PC-9 (cell line): Measurements from ENCODE around the gene TEAD3. TPM values are rescaled to one million over a fixed set of nuclear protein-coding genes. Genes with fewer than 3 reads are reported as not detected.

ENCODE experiments used
- BruUV-seq: library from RNA; stranded (reverse); fragments of 400-500 nt; replicated peaks from 2 replicates; lab custom pipeline; 2021; lab: Mats Ljungman, UMichigan
- CTCF ChIA-PET: fragments of 300-600 bp; sonication (Branson Sonifier 250); formaldehyde crosslinking; loops from one replicate; lab custom pipeline; 2022; ENCODE audit warnings: antibody characterized with exemption; lab: Charles Lee
- POLR2A ChIA-PET: fragments of 300-600 bp; sonication (Branson Sonifier 250); formaldehyde crosslinking; loops from one replicate; lab custom pipeline; 2022; ENCODE audit warnings: antibody characterized with exemption; ENCODE audit not compliant: unreplicated experiment; lab: Charles Lee
- DNase-seq, 2 experiments: peaks; one replicate each; pipeline versions ENCODE4 v3.0.0 to v3.0.0-alpha.2; 2015 to 2022; ENCODE audit warnings: mixed read lengths in 1 of 2
- H2AFZ ChIP-seq: fragments of 200-600 bp; sonication (generic); 2 replicates; pipeline ENCODE4 v1.8.1; 2017; ENCODE audit warnings: antibody characterized with exemption
- H3F3A ChIP-seq: fragments of 200-600 bp; sonication (generic); 2 replicates; pipeline ENCODE4 v1.8.1; 2017; ENCODE audit warnings: antibody characterized with exemption, mild to moderate bottlenecking, low read depth; ENCODE audit not compliant: insufficient read depth
- H3K27ac ChIP-seq: fragments of 200-600 bp; sonication (generic); 2 replicates; pipeline ENCODE4 v1.6.1; 2016; ENCODE audit warnings: mixed run types
- H3K27me3 ChIP-seq: fragments of 200-600 bp; sonication (generic); 2 replicates; pipeline ENCODE4 v1.6.1; 2016; ENCODE audit warnings: low read depth, mixed run types; ENCODE audit not compliant: insufficient read depth
- H3K36me3 ChIP-seq: fragments of 200-600 bp; sonication (generic); 2 replicates; pipeline ENCODE4 v1.6.1; 2016; ENCODE audit warnings: low read depth, mixed run types
- H3K4me1 ChIP-seq: fragments of 200-600 bp; sonication (generic); replicated peaks from 2 replicates; pipeline ENCODE4 v1.6.1; 2016; ENCODE audit warnings: mixed run types; ENCODE audit not compliant: insufficient read depth
- H3K4me2 ChIP-seq: fragments of 200-600 bp; sonication (generic); 2 replicates; pipeline ENCODE4 v1.6.1; 2017; ENCODE audit warnings: mixed run types
- H3K4me3 ChIP-seq: fragments of 200-600 bp; sonication (generic); 2 replicates; pipeline ENCODE4 v1.6.1; 2016; ENCODE audit warnings: mixed run types
- H3K79me2 ChIP-seq: fragments of 200-600 bp; sonication (generic); 2 replicates; pipeline ENCODE4 v1.6.1; 2017; ENCODE audit warnings: low read depth, mixed run types
- H3K9me2 ChIP-seq: fragments of 200-600 bp; sonication (generic); 2 replicates; pipeline ENCODE4 v1.8.1; 2017; ENCODE audit warnings: mild to moderate bottlenecking; ENCODE audit not compliant: insufficient read depth
- H3K9me3 ChIP-seq: fragments of 200-600 bp; sonication (generic); 2 replicates; pipeline ENCODE4 v1.8.1; 2016; ENCODE audit warnings: low read depth; ENCODE audit not compliant: insufficient read depth
- H4K20me1 ChIP-seq: fragments of 200-600 bp; sonication (generic); 2 replicates; pipeline ENCODE4 v1.8.1; 2017; ENCODE audit not compliant: insufficient read depth
- CTCF ChIP-seq: fragments of 200-600 bp; sonication (generic); conservative IDR thresholded peaks from 2 replicates; pipeline ENCODE4 v1.6.1; 2017; ENCODE audit warnings: mixed run types, antibody characterized with exemption, mild to moderate bottlenecking, moderate library complexity
- EZH2 ChIP-seq: fragments of 200-600 bp; sonication (generic); IDR thresholded peaks from 2 replicates; pipeline ENCODE4 v1.8.0; 2017; ENCODE audit warnings: antibody characterized with exemption, low read depth
- intact Hi-C: fragments of 100-400 bp; cut with micrococcal nuclease; formaldehyde crosslinking; loops from one replicate; pipeline ENCODE4 v1.10.0; 2022; ENCODE audit not compliant: unreplicated experiment
- total RNA-seq: library from RNA; stranded (reverse); gene quantifications from 2 replicates; pipeline ENCODE4 v1.2.3, GENCODE V29; 2021

The TEAD3 gene
- total RNA-seq, 1 experiment from 2014 or later, result 40.1 TPM

- H3K9me3 ChIP-seq, result no peaks in the 10 kb centered on the region
- POLR2A ChIA-PET, result no interaction called here
- no peaks in the 10 kb centered on the region for H3K9me2 ChIP-seq
- intact Hi-C loops, result no loop called here
- no peaks in the 10 kb centered on the region for H3K27me3 ChIP-seq
- peaks cover 48% of the 10 kb centered on the region for H3K4me1 ChIP-seq
- no peaks in the 10 kb centered on the region for H3K36me3 ChIP-seq
- peaks cover 83% of the 10 kb centered on the region for H3K79me2 ChIP-seq
- H3K27ac ChIP-seq, result no peak overlapping the region
- CTCF ChIA-PET, result interaction anchor here (0.6 kb wide), 1 partner anchor 28 kb away, joined by 3 read pairs; no protein-coding TSS in a partner anchor
- no TSS peak for BruUV-seq
- H3F3A ChIP-seq, result peaks cover 10% of the 10 kb centered on the region; the same call in 1 of the 2 replicates
- TF ChIP-seq CTCF (no peak), EZH2 (no peak)
- no peak for DNase-seq
- no peak overlapping the region for H3K4me3 ChIP-seq
- peaks cover 18% of the 10 kb centered on the region; the same call in 1 of the 2 replicates for H4K20me1 ChIP-seq
- no peak overlapping the region for H2AFZ ChIP-seq
- H3K4me2 ChIP-seq, result no peak overlapping the region
Measured at GRCh38 chr6:35493307-35493983, 3.4 kb downstream of the TEAD3 start.

GRCh38 chr6:35492974-35493284, 4.0 kb downstream of the TEAD3 start:
- peaks cover 48% of the 10 kb centered on the region for H3K4me1 ChIP-seq
- CTCF ChIA-PET, result no interaction called here

GRCh38 chr6:35492258-35492973, 4.5 kb downstream of the TEAD3 start:
- DNase-seq, result no peak
- ChIA-PET CTCF (interaction anchor here (0.6 kb wide), 1 partner anchor 1633 kb away, joined by 4 read pairs; no protein-coding TSS in a partner anchor), POLR2A (no interaction called here)
- BruUV-seq, result no TSS peak
- intact Hi-C loops, result no loop called here
- no peaks in the 10 kb centered on the region for H3K9me3 ChIP-seq
- H4K20me1 ChIP-seq, result peaks cover 18% of the 10 kb centered on the region; the same call in 1 of the 2 replicates
- no peaks in the 10 kb centered on the region for H3K9me2 ChIP-seq
- H3K4me1 ChIP-seq, result peaks cover 52% of the 10 kb centered on the region
- peak overlapping the region; percentile 64 for H3K4me2 ChIP-seq
- H3F3A ChIP-seq, result peaks cover 20% of the 10 kb centered on the region
- H3K27me3 ChIP-seq, result no peaks in the 10 kb centered on the region
- H3K27ac ChIP-seq, result no peak overlapping the region
- no peak overlapping the region for H2AFZ ChIP-seq
- H3K36me3 ChIP-seq, result no peaks in the 10 kb centered on the region
- no peak overlapping the region; the same call in 1 of the 2 replicates for H3K4me3 ChIP-seq
- H3K79me2 ChIP-seq, result peaks cover 77% of the 10 kb centered on the region
- TF ChIP-seq EZH2, result no peak
- no peak for TF ChIP-seq CTCF

More at GRCh38 chr6:35492974-35493284, 4.0 kb downstream of the TEAD3 start:
- BruUV-seq, result no TSS peak
- peaks cover 18% of the 10 kb centered on the region; the same call in 1 of the 2 replicates for H4K20me1 ChIP-seq
- no peak for TF ChIP-seq CTCF
- TF ChIP-seq EZH2, result no peak
- peaks cover 78% of the 10 kb centered on the region for H3K79me2 ChIP-seq
- no peak overlapping the region for H2AFZ ChIP-seq
- H3K27ac ChIP-seq, result no peak overlapping the region
- H3F3A ChIP-seq, result peaks cover 15% of the 10 kb centered on the region; the same call in 1 of the 2 replicates
- H3K9me3 ChIP-seq, result no peaks in the 10 kb centered on the region
- no peaks in the 10 kb centered on the region for H3K9me2 ChIP-seq
- intact Hi-C loops, result no loop called here
- no peaks in the 10 kb centered on the region for H3K27me3 ChIP-seq
- no peak for DNase-seq
- H3K4me2 ChIP-seq, result no peak overlapping the region
- no peaks in the 10 kb centered on the region for H3K36me3 ChIP-seq
- POLR2A ChIA-PET, result no interaction called here
- H3K4me3 ChIP-seq, result no peak overlapping the region
